WTC11 (cell line): ENCODE results near the gene XRCC1. TPM values are rescaled to one million over a fixed set of nuclear protein-coding genes. Genes with fewer than 3 reads are reported as not detected.
A peak's percentile ranks its signal among the peaks of the same experiment; 100 is the strongest.

Experiments used
- ATAC-seq: fragments of 200-7000 bp; cut with Tn5 transposase; 2 replicates; pipeline ENCODE4 v1.10.0; 2021; ENCODE audit warnings: mild to moderate bottlenecking, moderate library complexity
- CTCF ChIA-PET: fragments of 300-600 bp; sonication (Branson Sonifier 250); formaldehyde crosslinking; loops from one replicate; lab custom pipeline; 2021; ENCODE audit warnings: antibody characterized with exemption; lab: Charles Lee
- POLR2A ChIA-PET: fragments of 350-600 bp; sonication (Branson Sonifier 250); formaldehyde crosslinking; loops from one replicate; lab custom pipeline; 2021; ENCODE audit warnings: antibody characterized with exemption; lab: Charles Lee
- DNase-seq: peaks from one replicate; pipeline ENCODE4 v3.0.0; 2021; ENCODE audit warnings: low spot score
- H3K27ac Mint-ChIP-seq: 2 replicates; pipeline ENCODE4 v1.8.0; 2021; ENCODE audit warnings: mixed read lengths
- H3K27me3 Mint-ChIP-seq: 2 replicates; pipeline ENCODE4 v1.8.0; 2021; ENCODE audit warnings: low read depth, mild to moderate bottlenecking, moderate library complexity, mixed read lengths
- H3K36me3 Mint-ChIP-seq: 2 replicates; pipeline ENCODE4 v1.8.0; 2021; ENCODE audit warnings: mixed read lengths
- H3K4me1 Mint-ChIP-seq: 2 replicates; pipeline ENCODE4 v1.8.0; 2022; ENCODE audit warnings: mixed read lengths
- H3K4me3 Mint-ChIP-seq: 2 replicates; pipeline ENCODE4 v1.8.0; 2021; ENCODE audit warnings: mild to moderate bottlenecking, moderate library complexity, mixed read lengths
- H3K9me3 Mint-ChIP-seq: 2 replicates; pipeline ENCODE4 v1.8.0; 2021; ENCODE audit warnings: mixed read lengths
- ATF1 ChIP-seq: sonication (generic); formaldehyde crosslinking; IDR thresholded peaks from 2 replicates; pipeline ENCODE4 v1.8.1; 2023; ENCODE audit warnings: mild to moderate bottlenecking, moderate library complexity, missing genetic modification reagents
- CBFB ChIP-seq: sonication (generic); formaldehyde crosslinking; IDR thresholded peaks from 2 replicates; pipeline ENCODE4 v1.8.1; 2022; ENCODE audit warnings: mild to moderate bottlenecking, low read depth, missing genetic modification reagents
- FOXJ3 ChIP-seq: sonication (generic); formaldehyde crosslinking; IDR thresholded peaks from 2 replicates; pipeline ENCODE4 v1.9.0; 2021; ENCODE audit warnings: missing genetic modification reagents, mild to moderate bottlenecking, borderline replicate concordance
- FOXK1 ChIP-seq: sonication (generic); formaldehyde crosslinking; IDR thresholded peaks from 2 replicates; pipeline ENCODE4 v1.8.0; 2022; ENCODE audit warnings: mild to moderate bottlenecking, moderate library complexity, missing genetic modification reagents
- GABPB1 ChIP-seq: sonication (generic); formaldehyde crosslinking; IDR thresholded peaks from 2 replicates; pipeline ENCODE4 v1.8.1; 2023; ENCODE audit warnings: mild to moderate bottlenecking, missing genetic modification reagents
- GRHL2 ChIP-seq: fragments of 250-450 bp; sonication (Bioruptor Pico); IDR thresholded peaks from 2 replicates; pipeline ENCODE4 v1.8.0; 2022; ENCODE audit warnings: mild to moderate bottlenecking, moderate library complexity; ENCODE audit not compliant: insufficient replicate concordance, severe bottlenecking
- GTF2I ChIP-seq: fragments of 250-450 bp; sonication (Bioruptor Pico); conservative IDR thresholded peaks from 2 replicates; pipeline ENCODE4 v1.4.0; 2021; ENCODE audit warnings: mild to moderate bottlenecking
- MXD4 ChIP-seq: fragments of 250-450 bp; sonication (Bioruptor Pico); IDR thresholded peaks from 2 replicates; pipeline ENCODE4 v1.8.0; 2021; ENCODE audit warnings: mild to moderate bottlenecking, moderate library complexity, borderline replicate concordance
- ZNF263 ChIP-seq: sonication (generic); formaldehyde crosslinking; IDR thresholded peaks from 2 replicates; pipeline ENCODE4 v1.8.1; 2022; ENCODE audit warnings: low read depth, mild to moderate bottlenecking, moderate library complexity, missing genetic modification reagents
- total RNA-seq: library from RNA; stranded (reverse); gene quantifications from 3 replicates; pipeline ENCODE4 v1.2.3, GENCODE V29; 2021
- TF ChIP-seq, protein P1 (sequence below): sonication (generic); formaldehyde crosslinking; IDR thresholded peaks from 2 replicates; pipeline ENCODE4 v1.8.0; 2023; ENCODE audit warnings: missing genetic modification reagents, mild to moderate bottlenecking, borderline replicate concordance
- TF ChIP-seq, protein P2 (sequence below): sonication (generic); formaldehyde crosslinking; IDR thresholded peaks from 2 replicates; pipeline ENCODE4 v1.8.1; 2022; ENCODE audit warnings: mild to moderate bottlenecking, missing genetic modification reagents, moderate library complexity, borderline replicate concordance
- TF ChIP-seq, protein P3 (sequence below): sonication (generic); formaldehyde crosslinking; IDR thresholded peaks from 2 replicates; pipeline ENCODE4 v1.8.0; 2022; ENCODE audit warnings: mild to moderate bottlenecking, missing genetic modification reagents
- TF ChIP-seq, protein P4 (sequence below): sonication (generic); formaldehyde crosslinking; IDR thresholded peaks from 2 replicates; pipeline ENCODE4 v1.8.1; 2023; ENCODE audit warnings: mild to moderate bottlenecking, moderate library complexity, missing genetic modification reagents
- TF ChIP-seq, protein P5 (sequence below): sonication (generic); formaldehyde crosslinking; IDR thresholded peaks from 2 replicates; pipeline ENCODE4 v1.8.0; 2023; ENCODE audit warnings: mild to moderate bottlenecking, missing genetic modification reagents
- TF ChIP-seq, protein P6 (sequence below): sonication (generic); formaldehyde crosslinking; IDR thresholded peaks from 2 replicates; pipeline ENCODE4 v1.8.0; 2022; ENCODE audit warnings: mild to moderate bottlenecking, missing genetic modification reagents
- TF ChIP-seq, protein P7 (sequence below): fragments of 250-450 bp; sonication (Bioruptor Pico); IDR thresholded peaks from 2 replicates; pipeline ENCODE4 v1.9.0; 2021; ENCODE audit warnings: moderate library complexity, mild to moderate bottlenecking, inconsistent platforms, borderline replicate concordance
- TF ChIP-seq, protein P8 (sequence below): fragments of 200-600 bp; IDR thresholded peaks from 2 replicates; pipeline ENCODE4 v1.8.0; 2022; ENCODE audit warnings: antibody characterized with exemption
- TF ChIP-seq, protein P9 (sequence below): sonication (generic); formaldehyde crosslinking; IDR thresholded peaks from 2 replicates; pipeline ENCODE4 v1.8.1; 2023; ENCODE audit warnings: mild to moderate bottlenecking, missing genetic modification reagents

XRCC1 gene
- total RNA-seq, 1 experiment from 2014 or later = 48.3 TPM

DNA sequence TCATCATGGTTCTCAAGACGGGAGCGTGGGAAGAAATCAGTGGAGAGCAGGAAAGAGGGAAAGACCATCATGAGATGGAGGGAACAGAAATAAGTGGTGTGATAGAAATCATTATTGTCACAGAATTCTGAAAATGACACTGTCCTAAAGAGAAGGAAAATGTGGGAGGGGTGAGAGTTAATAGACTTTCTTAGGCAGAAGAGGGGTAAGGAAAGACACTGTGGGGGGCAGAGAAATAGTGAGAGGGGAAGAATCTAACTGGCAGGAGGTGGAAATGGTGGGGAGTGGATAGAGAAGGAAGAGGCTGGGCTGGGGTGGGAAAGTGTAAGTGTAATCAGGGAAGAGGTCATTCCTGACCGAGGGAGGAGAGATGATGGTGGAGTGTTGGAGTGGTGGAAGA, 3.5 kb upstream of the XRCC1 start (continued):
- TF ChIP-seq, protein P1, sequence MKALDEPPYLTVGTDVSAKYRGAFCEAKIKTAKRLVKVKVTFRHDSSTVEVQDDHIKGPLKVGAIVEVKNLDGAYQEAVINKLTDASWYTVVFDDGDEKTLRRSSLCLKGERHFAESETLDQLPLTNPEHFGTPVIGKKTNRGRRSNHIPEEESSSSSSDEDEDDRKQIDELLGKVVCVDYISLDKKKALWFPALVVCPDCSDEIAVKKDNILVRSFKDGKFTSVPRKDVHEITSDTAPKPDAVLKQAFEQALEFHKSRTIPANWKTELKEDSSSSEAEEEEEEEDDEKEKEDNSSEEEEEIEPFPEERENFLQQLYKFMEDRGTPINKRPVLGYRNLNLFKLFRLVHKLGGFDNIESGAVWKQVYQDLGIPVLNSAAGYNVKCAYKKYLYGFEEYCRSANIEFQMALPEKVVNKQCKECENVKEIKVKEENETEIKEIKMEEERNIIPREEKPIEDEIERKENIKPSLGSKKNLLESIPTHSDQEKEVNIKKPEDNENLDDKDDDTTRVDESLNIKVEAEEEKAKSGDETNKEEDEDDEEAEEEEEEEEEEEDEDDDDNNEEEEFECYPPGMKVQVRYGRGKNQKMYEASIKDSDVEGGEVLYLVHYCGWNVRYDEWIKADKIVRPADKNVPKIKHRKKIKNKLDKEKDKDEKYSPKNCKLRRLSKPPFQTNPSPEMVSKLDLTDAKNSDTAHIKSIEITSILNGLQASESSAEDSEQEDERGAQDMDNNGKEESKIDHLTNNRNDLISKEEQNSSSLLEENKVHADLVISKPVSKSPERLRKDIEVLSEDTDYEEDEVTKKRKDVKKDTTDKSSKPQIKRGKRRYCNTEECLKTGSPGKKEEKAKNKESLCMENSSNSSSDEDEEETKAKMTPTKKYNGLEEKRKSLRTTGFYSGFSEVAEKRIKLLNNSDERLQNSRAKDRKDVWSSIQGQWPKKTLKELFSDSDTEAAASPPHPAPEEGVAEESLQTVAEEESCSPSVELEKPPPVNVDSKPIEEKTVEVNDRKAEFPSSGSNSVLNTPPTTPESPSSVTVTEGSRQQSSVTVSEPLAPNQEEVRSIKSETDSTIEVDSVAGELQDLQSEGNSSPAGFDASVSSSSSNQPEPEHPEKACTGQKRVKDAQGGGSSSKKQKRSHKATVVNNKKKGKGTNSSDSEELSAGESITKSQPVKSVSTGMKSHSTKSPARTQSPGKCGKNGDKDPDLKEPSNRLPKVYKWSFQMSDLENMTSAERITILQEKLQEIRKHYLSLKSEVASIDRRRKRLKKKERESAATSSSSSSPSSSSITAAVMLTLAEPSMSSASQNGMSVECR (CRISPR knock-in tag) = no peak
- TF ChIP-seq, protein P2, sequence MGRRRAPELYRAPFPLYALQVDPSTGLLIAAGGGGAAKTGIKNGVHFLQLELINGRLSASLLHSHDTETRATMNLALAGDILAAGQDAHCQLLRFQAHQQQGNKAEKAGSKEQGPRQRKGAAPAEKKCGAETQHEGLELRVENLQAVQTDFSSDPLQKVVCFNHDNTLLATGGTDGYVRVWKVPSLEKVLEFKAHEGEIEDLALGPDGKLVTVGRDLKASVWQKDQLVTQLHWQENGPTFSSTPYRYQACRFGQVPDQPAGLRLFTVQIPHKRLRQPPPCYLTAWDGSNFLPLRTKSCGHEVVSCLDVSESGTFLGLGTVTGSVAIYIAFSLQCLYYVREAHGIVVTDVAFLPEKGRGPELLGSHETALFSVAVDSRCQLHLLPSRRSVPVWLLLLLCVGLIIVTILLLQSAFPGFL (CRISPR knock-in tag) = no peak
- TF ChIP-seq, protein P3, sequence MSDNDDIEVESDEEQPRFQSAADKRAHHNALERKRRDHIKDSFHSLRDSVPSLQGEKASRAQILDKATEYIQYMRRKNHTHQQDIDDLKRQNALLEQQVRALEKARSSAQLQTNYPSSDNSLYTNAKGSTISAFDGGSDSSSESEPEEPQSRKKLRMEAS (CRISPR knock-in tag) = no peak
- TF ChIP-seq GRHL2 (CRISPR knock-in tag) = no peak
- TF ChIP-seq, protein P4, sequence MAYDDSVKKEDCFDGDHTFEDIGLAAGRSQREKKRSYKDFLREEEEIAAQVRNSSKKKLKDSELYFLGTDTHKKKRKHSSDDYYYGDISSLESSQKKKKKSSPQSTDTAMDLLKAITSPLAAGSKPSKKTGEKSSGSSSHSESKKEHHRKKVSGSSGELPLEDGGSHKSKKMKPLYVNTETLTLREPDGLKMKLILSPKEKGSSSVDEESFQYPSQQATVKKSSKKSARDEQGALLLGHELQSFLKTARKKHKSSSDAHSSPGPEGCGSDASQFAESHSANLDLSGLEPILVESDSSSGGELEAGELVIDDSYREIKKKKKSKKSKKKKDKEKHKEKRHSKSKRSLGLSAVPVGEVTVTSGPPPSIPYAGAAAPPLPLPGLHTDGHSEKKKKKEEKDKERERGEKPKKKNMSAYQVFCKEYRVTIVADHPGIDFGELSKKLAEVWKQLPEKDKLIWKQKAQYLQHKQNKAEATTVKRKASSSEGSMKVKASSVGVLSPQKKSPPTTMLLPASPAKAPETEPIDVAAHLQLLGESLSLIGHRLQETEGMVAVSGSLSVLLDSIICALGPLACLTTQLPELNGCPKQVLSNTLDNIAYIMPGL (CRISPR knock-in tag) = no peak
- TF ChIP-seq, protein P5, sequence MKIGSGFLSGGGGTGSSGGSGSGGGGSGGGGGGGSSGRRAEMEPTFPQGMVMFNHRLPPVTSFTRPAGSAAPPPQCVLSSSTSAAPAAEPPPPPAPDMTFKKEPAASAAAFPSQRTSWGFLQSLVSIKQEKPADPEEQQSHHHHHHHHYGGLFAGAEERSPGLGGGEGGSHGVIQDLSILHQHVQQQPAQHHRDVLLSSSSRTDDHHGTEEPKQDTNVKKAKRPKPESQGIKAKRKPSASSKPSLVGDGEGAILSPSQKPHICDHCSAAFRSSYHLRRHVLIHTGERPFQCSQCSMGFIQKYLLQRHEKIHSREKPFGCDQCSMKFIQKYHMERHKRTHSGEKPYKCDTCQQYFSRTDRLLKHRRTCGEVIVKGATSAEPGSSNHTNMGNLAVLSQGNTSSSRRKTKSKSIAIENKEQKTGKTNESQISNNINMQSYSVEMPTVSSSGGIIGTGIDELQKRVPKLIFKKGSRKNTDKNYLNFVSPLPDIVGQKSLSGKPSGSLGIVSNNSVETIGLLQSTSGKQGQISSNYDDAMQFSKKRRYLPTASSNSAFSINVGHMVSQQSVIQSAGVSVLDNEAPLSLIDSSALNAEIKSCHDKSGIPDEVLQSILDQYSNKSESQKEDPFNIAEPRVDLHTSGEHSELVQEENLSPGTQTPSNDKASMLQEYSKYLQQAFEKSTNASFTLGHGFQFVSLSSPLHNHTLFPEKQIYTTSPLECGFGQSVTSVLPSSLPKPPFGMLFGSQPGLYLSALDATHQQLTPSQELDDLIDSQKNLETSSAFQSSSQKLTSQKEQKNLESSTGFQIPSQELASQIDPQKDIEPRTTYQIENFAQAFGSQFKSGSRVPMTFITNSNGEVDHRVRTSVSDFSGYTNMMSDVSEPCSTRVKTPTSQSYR = no peak
- TF ChIP-seq ZNF263 (CRISPR knock-in tag) = no peak
- TF ChIP-seq, protein P6, sequence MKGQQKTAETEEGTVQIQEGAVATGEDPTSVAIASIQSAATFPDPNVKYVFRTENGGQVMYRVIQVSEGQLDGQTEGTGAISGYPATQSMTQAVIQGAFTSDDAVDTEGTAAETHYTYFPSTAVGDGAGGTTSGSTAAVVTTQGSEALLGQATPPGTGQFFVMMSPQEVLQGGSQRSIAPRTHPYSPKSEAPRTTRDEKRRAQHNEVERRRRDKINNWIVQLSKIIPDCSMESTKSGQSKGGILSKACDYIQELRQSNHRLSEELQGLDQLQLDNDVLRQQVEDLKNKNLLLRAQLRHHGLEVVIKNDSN (CRISPR knock-in tag) = no peak
- TF ChIP-seq FOXJ3 = no peak

DNA sequence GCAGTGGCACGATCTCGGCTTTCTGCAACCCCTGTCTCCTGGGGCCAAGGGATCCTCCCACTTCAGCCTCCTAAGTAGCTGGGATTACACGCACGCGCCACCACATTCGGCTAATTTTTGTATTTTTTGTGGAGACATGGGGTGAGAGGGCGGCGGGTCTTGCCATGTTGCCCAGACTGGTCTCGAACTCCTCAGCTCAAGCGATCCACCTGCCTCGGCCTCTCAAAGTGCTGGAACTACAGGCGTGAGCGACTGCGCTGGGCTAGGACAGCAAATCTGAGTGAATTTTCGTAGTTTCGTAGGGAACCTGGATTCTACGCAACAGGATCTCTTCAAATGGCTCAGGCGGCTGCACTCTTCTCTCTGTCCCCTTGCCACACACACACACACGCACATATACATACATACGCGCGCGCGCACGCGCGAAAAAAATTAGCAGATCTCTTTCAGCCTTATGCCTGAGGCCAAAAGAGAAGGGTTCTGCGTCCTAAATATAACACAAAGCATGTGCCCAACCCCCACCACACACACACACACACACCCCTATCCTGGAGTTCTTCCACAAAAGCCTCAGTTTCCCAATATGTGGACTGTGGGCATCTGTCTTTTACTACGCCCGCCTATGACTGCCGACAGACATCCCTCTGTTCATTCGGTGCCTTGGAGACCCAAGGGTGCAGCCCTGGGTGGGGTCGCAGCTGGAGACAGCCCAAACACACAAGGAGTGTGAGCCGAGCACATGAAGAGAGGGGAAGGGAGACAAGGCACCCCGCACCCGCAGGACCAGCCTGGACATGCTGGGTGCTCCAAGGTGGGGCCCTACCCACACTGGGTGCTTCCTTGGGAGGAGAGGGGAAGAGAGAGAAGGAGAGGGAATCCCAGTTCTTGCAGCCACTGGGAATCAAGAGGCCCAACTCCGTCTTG, 890 bp upstream of the XRCC1 start:
- H3K27me3 Mint-ChIP-seq = no peaks in the 10 kb centered on the region; the same call in none of the 2 replicates
- H3K36me3 Mint-ChIP-seq = no peaks in the 10 kb centered on the region; the same call in 1 of the 2 replicates
- peak overlapping the region; percentile 80 for H3K27ac Mint-ChIP-seq
- ATAC-seq (no peak; the same call in 1 of the 2 replicates), DNase-seq (no peak)
- peaks cover 36% of the 10 kb centered on the region for H3K4me1 Mint-ChIP-seq
- peak overlapping the region; percentile 96 for H3K4me3 Mint-ChIP-seq
- ChIA-PET POLR2A (no interaction called here), CTCF (interaction anchor here (0.8 to 2.8 kb wide), 5 partner anchors 19 to 92 kb away, joined by 3 to 17 read pairs (median 3); partner anchors contain the start of genes IRGQ and ZNF576)
- no peaks in the 10 kb centered on the region for H3K9me3 Mint-ChIP-seq
- TF ChIP-seq, protein P7, sequence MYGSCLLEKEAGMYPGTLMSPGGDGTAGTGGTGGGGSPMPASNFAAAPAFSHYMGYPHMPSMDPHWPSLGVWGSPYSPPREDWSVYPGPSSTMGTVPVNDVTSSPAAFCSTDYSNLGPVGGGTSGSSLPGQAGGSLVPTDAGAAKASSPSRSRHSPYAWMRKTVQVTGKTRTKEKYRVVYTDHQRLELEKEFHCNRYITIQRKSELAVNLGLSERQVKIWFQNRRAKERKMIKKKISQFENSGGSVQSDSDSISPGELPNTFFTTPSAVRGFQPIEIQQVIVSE (CRISPR knock-in tag) = no peak
- TF ChIP-seq GTF2I (CRISPR knock-in tag) (no peak), FOXK1 (CRISPR knock-in tag) (no peak), MXD4 (CRISPR knock-in tag) (no peak), GABPB1 (CRISPR knock-in tag) (no peak), ATF1 (CRISPR knock-in tag) (no peak), CBFB (no peak)
- TF ChIP-seq, protein P8, sequence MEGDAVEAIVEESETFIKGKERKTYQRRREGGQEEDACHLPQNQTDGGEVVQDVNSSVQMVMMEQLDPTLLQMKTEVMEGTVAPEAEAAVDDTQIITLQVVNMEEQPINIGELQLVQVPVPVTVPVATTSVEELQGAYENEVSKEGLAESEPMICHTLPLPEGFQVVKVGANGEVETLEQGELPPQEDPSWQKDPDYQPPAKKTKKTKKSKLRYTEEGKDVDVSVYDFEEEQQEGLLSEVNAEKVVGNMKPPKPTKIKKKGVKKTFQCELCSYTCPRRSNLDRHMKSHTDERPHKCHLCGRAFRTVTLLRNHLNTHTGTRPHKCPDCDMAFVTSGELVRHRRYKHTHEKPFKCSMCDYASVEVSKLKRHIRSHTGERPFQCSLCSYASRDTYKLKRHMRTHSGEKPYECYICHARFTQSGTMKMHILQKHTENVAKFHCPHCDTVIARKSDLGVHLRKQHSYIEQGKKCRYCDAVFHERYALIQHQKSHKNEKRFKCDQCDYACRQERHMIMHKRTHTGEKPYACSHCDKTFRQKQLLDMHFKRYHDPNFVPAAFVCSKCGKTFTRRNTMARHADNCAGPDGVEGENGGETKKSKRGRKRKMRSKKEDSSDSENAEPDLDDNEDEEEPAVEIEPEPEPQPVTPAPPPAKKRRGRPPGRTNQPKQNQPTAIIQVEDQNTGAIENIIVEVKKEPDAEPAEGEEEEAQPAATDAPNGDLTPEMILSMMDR = no peak
- TF ChIP-seq, protein P9, sequence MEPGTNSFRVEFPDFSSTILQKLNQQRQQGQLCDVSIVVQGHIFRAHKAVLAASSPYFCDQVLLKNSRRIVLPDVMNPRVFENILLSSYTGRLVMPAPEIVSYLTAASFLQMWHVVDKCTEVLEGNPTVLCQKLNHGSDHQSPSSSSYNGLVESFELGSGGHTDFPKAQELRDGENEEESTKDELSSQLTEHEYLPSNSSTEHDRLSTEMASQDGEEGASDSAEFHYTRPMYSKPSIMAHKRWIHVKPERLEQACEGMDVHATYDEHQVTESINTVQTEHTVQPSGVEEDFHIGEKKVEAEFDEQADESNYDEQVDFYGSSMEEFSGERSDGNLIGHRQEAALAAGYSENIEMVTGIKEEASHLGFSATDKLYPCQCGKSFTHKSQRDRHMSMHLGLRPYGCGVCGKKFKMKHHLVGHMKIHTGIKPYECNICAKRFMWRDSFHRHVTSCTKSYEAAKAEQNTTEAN (CRISPR knock-in tag) = no peak
